RWPE1 (cell line): Measurements from ENCODE around the gene IRF7.
"Not testable (repeated sequence)": the region's sequence is repeated elsewhere in the genome, so short reads cannot be mapped to it uniquely, and the experiment has no call there.

Source experiments
- CTCF ChIA-PET: fragments of 350-600 bp; sonication (Branson Sonifier 250); formaldehyde crosslinking; extraction: SDS; loops from one replicate; lab custom pipeline; 2021; lab: Yijun Ruan, JAX
- POLR2A ChIA-PET: fragments of 400-600 bp; formaldehyde crosslinking; extraction: SDS; loops from one replicate; lab custom pipeline; 2020; ENCODE audit warnings: antibody characterized with exemption; ENCODE audit not compliant: low non-redundant PET; lab: Yijun Ruan, JAX
- DNase-seq: peaks from one replicate; pipeline ENCODE4 v3.0.0; 2012; ENCODE audit warnings: low spot score
- H3K27ac ChIP-seq: fragments of 450-650 bp; 2 replicates; pipeline ENCODE4 v1.5.1; 2017
- CTCF ChIP-seq: fragments of 450-650 bp; conservative IDR thresholded peaks from 2 replicates; pipeline ENCODE4 v1.5.1; 2017; ENCODE audit warnings: low read depth, mild to moderate bottlenecking

IRF7 gene

GRCh38 chr11:659532-660085, 43.9 kb upstream of the IRF7 start:
- POLR2A ChIA-PET, result no interaction called here
- H3K27ac ChIP-seq, result peak overlapping the region; percentile 87
- no peak for TF ChIP-seq CTCF
- no peak for DNase-seq
- CTCF ChIA-PET, result no interaction called here

- CTCF ChIA-PET, result no interaction called here
- DNase-seq, result no peak
- POLR2A ChIA-PET, result no interaction called here
These were observed 42.0 kb upstream of the IRF7 start for GRCh38 chr11:657691-658126.

GRCh38 chr11:656866-657265, 41.1 kb upstream of the IRF7 start:
- TF ChIP-seq CTCF, result no peak
- H3K27ac ChIP-seq, result peak overlapping the region; percentile 87
- no peak for DNase-seq
- CTCF ChIA-PET, result no interaction called here
- POLR2A ChIA-PET, result interaction anchor here (0.7 kb wide), 1 partner anchor 21 kb away, joined by 3 read pairs; no protein-coding TSS in a partner anchor

More at GRCh38 chr11:657691-658126, 42.0 kb upstream of the IRF7 start:
- TF ChIP-seq CTCF, result no peak
- H3K27ac ChIP-seq, result peak overlapping the region; percentile 87

GRCh38 chr11:656426-656825, 40.7 kb upstream of the IRF7 start:
- CTCF ChIA-PET, result no interaction called here
- TF ChIP-seq CTCF, result no peak
- POLR2A ChIA-PET, result interaction anchor here (0.7 kb wide), 1 partner anchor 20 kb away, joined by 3 read pairs; no protein-coding TSS in a partner anchor
- DNase-seq, result no peak
- peak overlapping the region; percentile 87; the same call in 1 of the 2 replicates for H3K27ac ChIP-seq

- H3K27ac ChIP-seq, result peak overlapping the region; percentile 87
- TF ChIP-seq CTCF, result no peak
- no peak for DNase-seq
- ChIA-PET POLR2A (interaction anchor here (0.6 kb wide), 1 partner anchor 46 kb away, joined by 4 read pairs; no protein-coding TSS in a partner anchor), CTCF (interaction anchor here (0.6 to 0.7 kb wide), 2 partner anchors 25 to 30 kb away, joined by 3 read pairs; no protein-coding TSS in a partner anchor)
These were observed 39.4 kb upstream of the IRF7 start for GRCh38 chr11:655036-655726.

- CTCF ChIA-PET, DNase-seq: not testable (repeated sequence)
- H3K27ac ChIP-seq, result peak overlapping the region; percentile 87
- POLR2A ChIA-PET, result interaction anchor here (0.6 kb wide), 1 partner anchor 47 kb away, joined by 4 read pairs; no protein-coding TSS in a partner anchor
These were observed 38.7 kb upstream of the IRF7 start for GRCh38 chr11:654444-654843.

- DNase-seq, result no peak
- POLR2A ChIA-PET, result no interaction called here
- no peak overlapping the region for H3K27ac ChIP-seq
- CTCF ChIA-PET, result no interaction called here
- TF ChIP-seq CTCF, result no peak
These were observed 38.1 kb upstream of the IRF7 start for GRCh38 chr11:653837-654236.

- CTCF ChIA-PET, POLR2A ChIA-PET, DNase-seq, H3K27ac ChIP-seq: not testable (repeated sequence)
These were observed 37.4 kb upstream of the IRF7 start for GRCh38 chr11:653136-653535.
